GM21529 (cell line): Measurements from ENCODE around the gene PDE3B.
"Not testable (repeated sequence)": the region's sequence is repeated elsewhere in the genome, so short reads cannot be mapped to it uniquely, and the experiment has no call there.

Experiments used
- ATAC-seq: cut with Tn5 transposase; IDR thresholded peaks from one replicate; pipeline ENCODE4 v1.9.1; 2021; ENCODE audit not compliant: unreplicated experiment

PDE3B gene

GRCh38 chr11:14638561-14638960, 5.0 kb upstream of the PDE3B start:
- no peak for ATAC-seq

- ATAC-seq = no peak
These were observed 1.8 kb upstream of the PDE3B start for GRCh38 chr11:14641801-14642200.

GRCh38 chr11:14642453-14642852, 1.2 kb upstream of the PDE3B start:
- no peak for ATAC-seq

GRCh38 chr11:14642873-14643696, 519 bp upstream of the PDE3B start:
- no peak for ATAC-seq

DNA sequence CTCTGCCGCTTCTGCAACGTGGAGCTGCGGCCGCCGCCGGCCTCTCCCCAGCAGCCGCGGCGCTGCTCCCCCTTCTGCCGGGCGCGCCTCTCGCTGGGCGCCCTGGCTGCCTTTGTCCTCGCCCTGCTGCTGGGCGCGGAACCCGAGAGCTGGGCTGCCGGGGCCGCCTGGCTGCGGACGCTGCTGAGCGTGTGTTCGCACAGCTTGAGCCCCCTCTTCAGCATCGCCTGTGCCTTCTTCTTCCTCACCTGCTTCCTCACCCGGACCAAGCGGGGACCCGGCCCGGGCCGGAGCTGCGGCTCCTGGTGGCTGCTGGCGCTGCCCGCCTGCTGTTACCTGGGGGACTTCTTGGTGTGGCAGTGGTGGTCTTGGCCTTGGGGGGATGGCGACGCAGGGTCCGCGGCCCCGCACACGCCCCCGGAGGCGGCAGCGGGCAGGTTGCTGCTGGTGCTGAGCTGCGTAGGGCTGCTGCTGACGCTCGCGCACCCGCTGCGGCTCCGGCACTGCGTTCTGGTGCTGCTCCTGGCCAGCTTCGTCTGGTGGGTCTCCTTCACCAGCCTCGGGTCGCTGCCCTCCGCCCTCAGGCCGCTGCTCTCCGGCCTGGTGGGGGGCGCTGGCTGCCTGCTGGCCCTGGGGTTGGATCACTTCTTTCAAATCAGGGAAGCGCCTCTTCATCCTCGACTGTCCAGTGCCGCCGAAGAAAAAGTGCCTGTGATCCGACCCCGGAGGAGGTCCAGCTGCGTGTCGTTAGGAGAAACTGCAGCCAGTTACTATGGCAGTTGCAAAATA, 816 bp downstream of the PDE3B start:
- peak; percentile 62 for ATAC-seq

- no peak for ATAC-seq
These were observed 1.7 kb downstream of the PDE3B start for GRCh38 chr11:14645015-14645912.

- ATAC-seq = no peak
These were observed 2.6 kb downstream of the PDE3B start for GRCh38 chr11:14645985-14646900.

DNA sequence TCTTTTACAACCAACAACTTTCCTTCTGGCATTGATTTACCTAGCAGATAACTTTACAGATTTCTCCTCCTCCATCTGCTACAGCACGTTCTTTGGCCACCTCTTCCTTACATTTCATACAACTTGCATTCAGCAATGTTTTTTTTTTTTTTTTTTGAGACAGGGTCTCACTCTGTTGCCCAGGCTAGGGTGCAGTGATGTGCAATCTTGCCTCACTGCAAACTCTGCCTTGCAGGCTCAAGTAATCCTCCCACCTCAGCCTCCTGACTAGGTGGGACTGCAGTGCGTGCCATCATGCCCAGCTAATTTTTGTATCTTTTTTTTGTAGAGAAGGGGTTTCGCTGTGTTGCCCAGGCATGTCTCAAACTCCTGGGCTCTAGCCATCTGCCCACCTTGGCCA, 6.5 kb downstream of the PDE3B start:
- ATAC-seq = no peak

DNA sequence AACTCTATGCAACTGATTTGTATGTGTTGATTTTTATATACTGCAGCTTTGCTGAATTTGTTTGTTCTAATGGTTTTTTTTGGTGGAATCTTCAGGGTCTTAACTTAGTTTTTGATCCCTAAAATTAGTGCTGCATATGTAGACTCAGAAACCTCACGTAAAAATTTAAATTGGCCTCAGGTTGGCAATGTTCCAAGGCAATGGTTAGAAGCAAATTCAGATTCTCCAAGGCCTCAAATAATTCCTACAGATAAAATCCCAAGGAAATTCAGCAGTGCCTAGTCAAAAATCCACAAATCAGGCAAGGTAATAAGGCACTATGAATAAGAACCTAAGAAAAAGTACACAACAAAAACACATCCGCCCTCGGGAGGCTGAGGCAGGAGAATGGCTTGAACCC, 9.5 kb downstream of the PDE3B start:
- ATAC-seq = no peak

GRCh38 chr11:14655435-14655834, 11.8 kb downstream of the PDE3B start:
- no peak for ATAC-seq

- no peak for ATAC-seq
These were observed 13.2 kb downstream of the PDE3B start for GRCh38 chr11:14656536-14657457.

- no peak for ATAC-seq
These were observed 14.2 kb downstream of the PDE3B start for GRCh38 chr11:14657841-14658240.

DNA sequence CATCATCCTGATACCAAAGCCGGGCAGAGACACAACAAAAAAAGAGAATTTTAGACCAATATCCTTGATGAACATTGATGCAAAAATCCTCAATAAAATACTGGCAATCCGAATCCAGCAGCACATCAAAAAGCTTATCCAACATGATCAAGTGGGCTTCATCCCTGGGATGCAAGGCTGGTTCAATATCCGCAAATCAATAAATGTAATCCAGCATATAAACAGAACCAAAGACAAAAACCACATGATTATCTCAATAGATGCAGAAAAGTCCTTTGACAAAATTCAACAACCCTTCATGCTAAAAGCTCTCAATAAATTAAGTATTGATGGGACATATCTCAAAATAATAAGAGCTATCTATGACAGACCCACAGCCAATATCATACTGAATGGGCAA, 21.3 kb downstream of the PDE3B start:
- ATAC-seq = not testable (repeated sequence)

DNA sequence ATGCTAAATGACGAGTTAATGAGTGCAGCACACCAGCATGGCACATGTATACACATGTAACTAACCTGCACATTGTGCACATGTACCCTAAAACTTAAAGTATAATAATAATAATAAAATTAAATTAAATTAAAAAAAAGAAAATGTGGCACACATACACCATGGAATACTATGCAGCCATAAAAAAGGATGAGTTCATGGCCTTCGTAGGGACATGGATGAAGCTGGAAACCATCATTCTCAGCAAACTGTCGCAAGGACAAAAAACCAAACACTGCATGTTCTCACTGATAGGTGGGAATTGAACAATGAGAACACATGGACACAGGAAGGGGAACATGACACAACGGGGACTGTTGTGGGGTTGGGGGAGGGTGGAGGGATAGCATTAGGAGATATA, 23.7 kb downstream of the PDE3B start:
- not testable (repeated sequence) for ATAC-seq

GRCh38 chr11:14668731-14669301, 25.2 kb downstream of the PDE3B start:
- ATAC-seq = no peak

DNA sequence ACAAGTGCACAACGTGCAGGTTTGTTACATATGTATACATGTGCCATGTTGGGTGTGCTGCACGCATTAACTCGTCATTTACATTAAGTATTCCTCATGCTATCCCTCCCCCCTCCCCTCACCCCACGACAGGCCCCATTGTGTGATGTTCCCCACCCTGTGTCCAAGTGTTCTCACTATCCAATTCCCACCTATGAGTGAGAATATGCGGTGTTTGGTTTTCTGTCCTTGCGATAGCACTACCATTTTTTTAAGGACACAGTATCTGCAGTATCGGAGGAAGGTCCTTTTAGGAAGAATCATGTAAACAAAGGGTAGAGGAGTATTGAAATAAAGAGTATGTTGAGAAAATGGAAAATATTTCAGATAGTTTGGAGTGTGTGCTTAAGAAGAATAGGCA, 25.9 kb downstream of the PDE3B start:
- ATAC-seq = no peak

- ATAC-seq = no peak
These were observed 26.4 kb downstream of the PDE3B start for GRCh38 chr11:14669958-14670357.

GRCh38 chr11:14672635-14673034, 29.0 kb downstream of the PDE3B start:
- ATAC-seq = no peak

DNA sequence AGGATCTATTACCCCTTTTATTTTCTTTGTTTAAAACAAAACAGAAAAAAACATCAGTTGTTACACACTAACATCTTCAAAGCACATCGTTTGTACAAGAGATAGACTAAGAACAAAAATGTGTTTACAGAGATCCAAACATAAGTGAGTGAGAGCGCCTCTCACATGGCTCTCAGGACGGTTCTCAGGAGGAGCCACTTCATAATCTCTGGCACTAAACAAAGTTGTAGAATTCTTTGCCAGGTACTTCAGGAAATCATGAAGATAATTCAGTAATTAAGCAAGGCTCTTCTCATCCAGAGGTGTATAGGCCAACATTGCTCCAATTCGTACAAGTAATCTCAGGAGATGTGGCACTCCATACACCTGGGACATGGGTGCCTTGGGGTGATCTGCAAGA, 29.8 kb downstream of the PDE3B start:
- no peak for ATAC-seq
